MM.1S (cell line): ENCODE data around the gene MAN1C1.

Source experiments
- CTCF ChIP-seq: fragments of 300-600 bp; sonication (generic); IDR thresholded peaks from 2 replicates; pipeline ENCODE4 v1.5.1; 2016; ENCODE audit warnings: antibody characterized with exemption, low read length, mixed read lengths
- EZH2phosphoT487 ChIP-seq: fragments of 300-600 bp; sonication (generic); IDR thresholded peaks from 2 replicates; pipeline ENCODE4 v1.6.1; 2018; ENCODE audit warnings: antibody characterized with exemption, low read length

- TF ChIP-seq CTCF (no peak), EZH2phosphoT487 (no peak)
These were observed 182.2 kb downstream of the MAN1C1 start for GRCh38 chr1:25798666-25799351.
